IPS-18a (cell line): ENCODE measurements around the gene DSCAM.
"Not testable (repeated sequence)": the region's sequence is repeated elsewhere in the genome, so short reads cannot be mapped to it uniquely, and the experiment has no call there.

Experiments
- H3K27ac ChIP-seq: one replicate; pipeline ENCODE4 v1.5.1; 2013; ENCODE audit warnings: low read length
- H3K27me3 ChIP-seq: one replicate; pipeline ENCODE4 v1.6.1; 2013; ENCODE audit warnings: mild to moderate bottlenecking, low read length; ENCODE audit not compliant: control insufficient read depth, insufficient read depth
- H3K36me3 ChIP-seq: one replicate; pipeline ENCODE4 v1.6.1; 2013; ENCODE audit warnings: low read depth, low read length; ENCODE audit not compliant: control insufficient read depth
- H3K4me1 ChIP-seq: one replicate; pipeline ENCODE4 v1.6.1; 2013; ENCODE audit warnings: low read depth, low read length; ENCODE audit not compliant: control insufficient read depth
- H3K4me3 ChIP-seq: one replicate; pipeline ENCODE4 v1.5.1; 2013; ENCODE audit warnings: low read length
- H3K9ac ChIP-seq: one replicate; pipeline ENCODE4 v1.6.1; 2013; ENCODE audit warnings: mild to moderate bottlenecking, low read length, moderate library complexity
- H3K9me3 ChIP-seq: one replicate; pipeline ENCODE4 v1.6.1; 2013; ENCODE audit warnings: low read depth, low read length; ENCODE audit not compliant: control insufficient read depth

The DSCAM gene

GRCh38 chr21:40324389-40324788, 522.6 kb downstream of the DSCAM start:
- no peak overlapping the region for H3K9ac ChIP-seq
- no peak overlapping the region for H3K27ac ChIP-seq
- no peaks in the 10 kb centered on the region for H3K27me3 ChIP-seq
- H3K9me3 ChIP-seq: peaks cover 5% of the 10 kb centered on the region
- no peak overlapping the region for H3K4me3 ChIP-seq
- H3K36me3 ChIP-seq: no peaks in the 10 kb centered on the region
- H3K4me1 ChIP-seq: no peaks in the 10 kb centered on the region

GRCh38 chr21:40320718-40321117, 526.2 kb downstream of the DSCAM start:
- H3K27me3 ChIP-seq, H3K27ac ChIP-seq, H3K9ac ChIP-seq, H3K36me3 ChIP-seq, H3K9me3 ChIP-seq, H3K4me1 ChIP-seq, H3K4me3 ChIP-seq: not testable (repeated sequence)

DNA sequence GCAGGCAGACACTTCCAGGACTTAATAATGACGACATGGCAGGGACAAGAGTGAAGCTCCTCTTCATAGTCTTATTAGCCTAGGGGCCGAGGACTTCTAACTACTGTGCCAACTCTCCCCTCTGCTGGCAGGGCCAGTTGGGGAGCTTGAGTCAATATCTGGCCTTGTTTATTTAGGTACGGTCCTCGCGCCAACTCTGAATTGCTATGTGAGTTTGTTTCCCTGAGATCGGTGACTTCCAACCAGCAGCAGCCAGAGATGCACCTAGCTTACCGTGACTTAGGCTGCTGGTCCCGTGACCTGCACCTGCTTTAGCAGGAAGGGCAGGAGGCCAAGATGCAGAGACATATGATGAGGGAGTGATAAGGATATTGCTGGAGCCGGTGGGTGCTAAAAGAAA, 528.6 kb downstream of the DSCAM start:
- H3K4me1 ChIP-seq: no peaks in the 10 kb centered on the region
- H3K4me3 ChIP-seq: no peak overlapping the region
- H3K27me3 ChIP-seq: no peaks in the 10 kb centered on the region
- no peaks in the 10 kb centered on the region for H3K36me3 ChIP-seq
- H3K9me3 ChIP-seq: no peaks in the 10 kb centered on the region
- no peak overlapping the region for H3K27ac ChIP-seq
- H3K9ac ChIP-seq: no peak overlapping the region

GRCh38 chr21:40316104-40316503, 530.9 kb downstream of the DSCAM start:
- Histone ChIP-seq H3K4me3 (no peak overlapping the region), H3K36me3 (no peaks in the 10 kb centered on the region), H3K27me3 (no peaks in the 10 kb centered on the region), H3K9me3 (no peaks in the 10 kb centered on the region), H3K4me1 (no peaks in the 10 kb centered on the region), H3K9ac (no peak overlapping the region), H3K27ac (no peak overlapping the region)

- H3K27me3 ChIP-seq: no peaks in the 10 kb centered on the region
- no peaks in the 10 kb centered on the region for H3K9me3 ChIP-seq
- H3K9ac ChIP-seq: no peak overlapping the region
- no peak overlapping the region for H3K27ac ChIP-seq
- H3K4me1 ChIP-seq: no peaks in the 10 kb centered on the region
- H3K4me3 ChIP-seq: no peak overlapping the region
- H3K36me3 ChIP-seq: no peaks in the 10 kb centered on the region
Measured at GRCh38 chr21:40315626-40316025, 531.3 kb downstream of the DSCAM start.

- no peaks in the 10 kb centered on the region for H3K9me3 ChIP-seq
- no peaks in the 10 kb centered on the region for H3K36me3 ChIP-seq
- no peak overlapping the region for H3K9ac ChIP-seq
- H3K4me3 ChIP-seq: no peak overlapping the region
- H3K27me3 ChIP-seq: no peaks in the 10 kb centered on the region
- H3K27ac ChIP-seq: no peak overlapping the region
- no peaks in the 10 kb centered on the region for H3K4me1 ChIP-seq
Measured at GRCh38 chr21:40313260-40313659, 533.7 kb downstream of the DSCAM start.

- Histone ChIP-seq H3K4me1 (no peaks in the 10 kb centered on the region), H3K4me3 (no peak overlapping the region), H3K36me3 (no peaks in the 10 kb centered on the region), H3K9me3 (no peaks in the 10 kb centered on the region), H3K9ac (no peak overlapping the region), H3K27ac (no peak overlapping the region), H3K27me3 (no peaks in the 10 kb centered on the region)
Measured at GRCh38 chr21:40300300-40300699, 546.7 kb downstream of the DSCAM start.

- Histone ChIP-seq H3K9me3 (no peaks in the 10 kb centered on the region), H3K27me3 (no peaks in the 10 kb centered on the region), H3K27ac (no peak overlapping the region), H3K9ac (no peak overlapping the region), H3K36me3 (no peaks in the 10 kb centered on the region), H3K4me1 (no peaks in the 10 kb centered on the region), H3K4me3 (no peak overlapping the region)
Measured at GRCh38 chr21:40299451-40299850, 547.5 kb downstream of the DSCAM start.

- Histone ChIP-seq H3K9me3 (no peaks in the 10 kb centered on the region), H3K9ac (no peak overlapping the region)
Measured at GRCh38 chr21:40294345-40294744, 552.6 kb downstream of the DSCAM start.

DNA sequence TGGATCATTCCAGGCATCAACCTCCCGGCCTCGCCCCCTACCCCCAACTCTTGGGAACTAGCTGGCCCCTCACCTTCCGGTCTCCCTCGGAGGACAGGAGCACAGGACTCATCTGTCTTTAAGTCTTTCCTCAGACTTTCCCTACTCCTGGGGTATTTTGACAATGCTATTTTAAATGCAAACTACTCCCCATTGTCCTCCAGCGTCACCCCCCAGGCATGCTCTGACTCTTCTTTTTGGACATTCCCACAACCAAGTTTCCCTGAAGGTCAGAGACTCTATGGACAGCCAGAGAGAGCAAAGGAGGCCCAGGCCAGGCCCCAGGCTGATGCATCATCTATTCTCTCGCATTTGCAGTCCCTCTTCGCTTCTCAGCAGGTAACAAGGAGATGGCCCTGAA, 555.4 kb downstream of the DSCAM start:
- H3K9ac ChIP-seq: no peak overlapping the region
- H3K4me1 ChIP-seq: peaks cover 13% of the 10 kb centered on the region
- no peaks in the 10 kb centered on the region for H3K36me3 ChIP-seq
- H3K27me3 ChIP-seq: no peaks in the 10 kb centered on the region
- H3K4me3 ChIP-seq: no peak overlapping the region
- H3K27ac ChIP-seq: no peak overlapping the region
- H3K9me3 ChIP-seq: peaks cover 4% of the 10 kb centered on the region

More at GRCh38 chr21:40294345-40294744, 552.6 kb downstream of the DSCAM start:
- H3K4me1 ChIP-seq: peaks cover 13% of the 10 kb centered on the region
- H3K27me3 ChIP-seq: no peaks in the 10 kb centered on the region
- no peak overlapping the region for H3K4me3 ChIP-seq
- no peak overlapping the region for H3K27ac ChIP-seq
- H3K36me3 ChIP-seq: no peaks in the 10 kb centered on the region

- Histone ChIP-seq H3K9me3 (peaks cover 5% of the 10 kb centered on the region), H3K27me3 (no peaks in the 10 kb centered on the region), H3K4me1 (peaks cover 7% of the 10 kb centered on the region)
Measured at GRCh38 chr21:40284409-40284808, 562.5 kb downstream of the DSCAM start.

GRCh38 chr21:40282912-40283886, 563.8 kb downstream of the DSCAM start:
- Histone ChIP-seq H3K9me3 (peaks cover 6% of the 10 kb centered on the region), H3K36me3 (no peaks in the 10 kb centered on the region), H3K27ac (no peak overlapping the region), H3K9ac (no peak overlapping the region), H3K4me3 (no peak overlapping the region), H3K4me1 (peaks cover 7% of the 10 kb centered on the region), H3K27me3 (no peaks in the 10 kb centered on the region)

More at GRCh38 chr21:40284409-40284808, 562.5 kb downstream of the DSCAM start:
- no peak overlapping the region for H3K9ac ChIP-seq
- H3K4me3 ChIP-seq: no peak overlapping the region
- no peak overlapping the region for H3K27ac ChIP-seq
- no peaks in the 10 kb centered on the region for H3K36me3 ChIP-seq
